Activated T-helper 1 cell treated with anti-CD3 and anti-CD28 coated beads, Interleukin-2, amount 50 U/mL, for 16 hours (primary cell): ENCODE measurements around the gene GPT2.
"Not testable (repeated sequence)": the region's sequence is repeated elsewhere in the genome, so short reads cannot be mapped to it uniquely, and the experiment has no call there.

Experiments
- DNase-seq, 2 donors: peaks; one replicate each; pipeline ENCODE4 v3.0.0-alpha.2; 2020; ENCODE audit warnings: low read depth in 1 of 2, low spot score in 1 of 2

Gene GPT2

DNA sequence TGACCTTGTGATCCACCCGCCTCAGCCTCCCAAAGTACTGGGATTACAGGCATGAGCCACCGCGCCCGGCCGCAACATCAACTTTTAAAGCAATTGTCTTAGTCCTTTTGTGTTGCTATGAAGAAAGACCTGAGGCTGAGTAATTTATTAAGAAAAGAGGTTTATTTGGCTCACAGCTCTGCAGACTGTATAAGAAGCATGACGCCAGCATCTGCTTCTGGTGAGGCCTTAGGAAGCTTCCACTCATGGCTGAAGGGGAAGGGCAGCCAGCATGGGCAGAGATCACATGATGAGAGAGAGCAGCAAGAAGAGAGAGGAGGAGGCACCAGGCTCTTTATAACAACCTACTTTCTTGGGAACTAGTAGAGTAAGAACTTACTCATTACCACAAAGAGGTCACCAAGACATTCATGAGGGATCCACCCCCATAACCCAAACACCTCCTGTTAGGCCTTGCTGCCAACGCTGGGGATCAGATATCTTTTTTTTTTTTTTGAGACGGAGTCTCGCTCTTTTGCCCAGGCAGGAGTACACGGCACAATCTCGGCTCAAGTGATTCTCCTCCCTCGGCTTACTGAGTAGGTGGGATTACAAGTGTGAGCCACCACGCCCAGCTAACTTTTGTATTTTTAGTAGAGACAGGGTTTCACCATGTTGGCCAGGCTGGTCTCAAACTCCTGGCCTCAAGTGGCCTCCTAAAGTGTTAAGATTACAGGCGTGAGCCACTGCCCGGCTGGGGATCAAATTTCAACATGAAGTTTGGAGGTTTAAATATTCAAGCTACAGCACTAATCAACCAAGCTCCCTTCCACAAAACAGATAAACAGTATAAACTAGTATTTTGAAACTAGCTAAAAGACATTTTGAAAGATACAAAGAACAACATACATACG, 21.4 kb upstream of the GPT2 start:
- no peak for DNase-seq

DNA sequence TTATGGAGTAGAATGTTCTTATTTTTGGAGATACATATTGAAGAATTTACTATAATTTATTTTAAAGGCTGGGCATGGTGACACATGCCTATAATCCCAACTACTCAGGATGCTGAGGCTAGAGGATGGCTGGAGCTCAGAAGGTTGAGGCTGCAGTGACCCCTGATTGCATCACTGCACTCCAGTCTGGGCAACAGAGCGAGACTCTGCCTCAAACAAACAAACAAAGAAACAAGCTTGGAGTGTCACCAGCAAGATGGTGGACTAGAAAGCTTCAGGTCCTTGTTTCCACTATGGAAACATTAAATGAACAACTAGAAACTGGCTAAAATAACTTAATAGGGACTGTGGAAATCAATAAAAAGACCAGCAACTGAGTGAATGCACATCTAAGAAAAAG, 17.9 kb upstream of the GPT2 start:
- DNase-seq: no peak

DNA sequence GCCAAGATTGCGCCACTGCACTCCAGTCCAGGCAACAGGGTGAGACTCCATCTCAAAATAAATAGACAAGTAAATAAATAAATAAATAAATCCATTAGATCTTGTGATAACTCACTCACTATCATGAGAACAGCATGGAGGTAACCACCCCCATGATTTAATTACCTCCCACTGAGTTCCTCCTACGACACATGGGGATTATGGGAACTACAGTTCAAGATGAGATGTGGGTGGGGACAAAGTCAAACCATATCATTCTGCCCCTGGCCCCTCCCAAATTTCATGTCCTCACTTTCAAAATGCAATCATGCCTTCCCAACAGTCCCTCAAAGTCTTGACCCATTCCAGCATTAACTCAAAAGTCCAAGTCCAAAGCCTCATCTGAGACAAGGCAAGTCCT, 16.7 kb upstream of the GPT2 start:
- not testable (repeated sequence) for DNase-seq

DNA sequence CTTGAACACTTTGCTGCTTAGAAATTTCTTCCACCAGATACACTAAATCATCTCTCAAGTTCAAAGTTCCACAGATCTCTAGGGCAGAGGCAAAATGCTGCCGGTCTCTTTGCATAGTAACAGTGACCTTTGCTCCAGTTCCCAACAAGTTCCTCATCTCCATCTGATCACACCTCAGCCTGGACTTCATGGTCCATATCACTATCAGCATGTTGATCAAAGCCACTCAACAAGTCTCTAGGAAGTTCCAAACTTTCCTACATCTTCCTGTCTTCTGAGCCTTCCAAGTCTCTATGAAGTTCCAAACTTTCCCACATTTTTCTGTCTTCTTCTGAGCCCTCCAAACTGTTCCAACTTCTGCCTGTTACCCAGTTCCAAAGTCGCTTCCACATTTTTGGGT, 15.3 kb upstream of the GPT2 start:
- DNase-seq: not testable (repeated sequence)

DNA sequence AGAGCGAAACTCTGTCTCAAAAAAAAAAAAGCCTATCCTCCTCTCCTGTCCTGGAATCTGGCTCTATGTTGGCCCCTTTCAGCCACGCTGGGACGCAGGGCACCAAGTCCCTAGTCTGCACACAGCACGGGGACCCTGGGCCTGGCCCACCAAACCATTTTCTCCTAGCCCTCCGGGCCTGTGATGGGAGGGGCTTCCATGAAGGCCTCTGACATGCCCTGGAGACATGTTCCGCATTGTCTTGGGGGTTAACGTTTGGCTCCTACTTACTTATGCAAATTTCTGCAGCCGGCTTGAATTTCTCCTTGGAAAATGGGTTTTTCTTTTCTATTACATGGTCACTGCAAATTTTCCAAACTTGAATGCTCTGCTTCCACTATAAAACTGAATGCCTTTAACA, 12.6 kb upstream of the GPT2 start:
- DNase-seq: no peak

DNA sequence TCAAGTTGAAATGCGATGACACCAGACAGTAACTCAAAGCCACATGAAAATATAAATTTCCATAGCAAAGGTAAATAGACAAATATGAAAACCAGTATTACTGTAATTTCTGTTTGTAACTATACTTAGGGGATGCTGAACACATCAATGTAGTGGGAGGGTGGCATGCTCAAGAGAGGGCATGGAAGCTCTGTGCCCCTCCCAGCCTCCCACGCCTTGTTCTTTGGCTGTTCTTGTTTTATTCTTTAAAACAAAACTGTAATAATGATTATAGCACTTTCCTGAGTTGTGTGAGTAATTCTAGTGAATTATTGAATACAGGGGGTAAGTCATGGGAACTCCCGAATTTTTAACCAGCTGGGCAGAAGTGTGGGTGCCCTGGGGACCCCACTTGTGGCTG, 11.0 kb upstream of the GPT2 start:
- no peak for DNase-seq

DNA sequence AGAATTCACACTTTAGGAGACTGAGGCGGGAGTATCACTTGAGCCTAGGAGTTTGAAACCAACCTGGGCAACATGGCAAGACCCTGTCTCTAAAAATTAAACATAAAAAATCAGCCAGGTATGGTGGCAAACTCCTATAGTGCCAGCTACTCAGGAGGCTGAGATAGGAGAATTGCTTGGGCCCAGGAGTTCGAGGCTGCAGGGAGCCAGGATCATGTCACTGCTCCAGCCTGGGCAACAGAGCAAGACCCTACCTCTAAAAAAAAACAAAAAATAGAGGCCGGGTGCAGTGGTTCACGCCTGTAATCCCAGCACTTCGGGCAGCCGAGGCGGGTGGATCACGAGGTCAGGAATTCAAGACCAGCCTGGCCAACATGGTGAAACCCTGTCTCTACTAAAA, 8.9 kb upstream of the GPT2 start:
- DNase-seq: no peak

DNA sequence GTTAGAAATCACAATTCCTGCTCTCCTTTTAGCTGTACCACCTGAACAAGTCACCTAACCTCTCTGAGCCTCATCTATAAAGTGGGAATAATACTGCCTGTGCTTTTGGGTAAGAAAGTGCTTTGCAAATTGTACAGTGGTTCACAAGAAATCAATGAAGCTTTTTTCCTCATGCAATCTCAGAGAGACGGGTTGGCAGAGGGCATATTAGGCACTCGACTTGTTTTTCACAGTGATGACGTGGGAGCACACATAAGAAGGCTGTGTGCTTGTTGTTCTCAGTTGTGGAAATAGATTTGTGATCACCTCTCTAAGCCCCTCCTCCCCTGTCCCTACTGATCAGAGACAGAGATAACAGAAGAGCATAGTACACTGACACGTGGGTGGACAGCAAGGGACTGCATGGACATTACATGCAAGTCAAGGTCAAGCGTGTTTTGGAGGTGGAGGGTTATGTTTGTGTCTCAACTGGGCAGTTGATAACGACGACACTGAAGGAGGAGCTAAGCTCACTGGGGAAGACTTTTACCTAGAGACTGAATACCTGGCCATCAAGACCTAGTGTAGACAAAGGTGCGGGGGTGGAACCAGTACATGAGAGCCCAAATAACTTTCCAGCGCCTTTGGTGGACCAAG, 1.7 kb upstream of the GPT2 start:
- DNase-seq: no peak

DNA sequence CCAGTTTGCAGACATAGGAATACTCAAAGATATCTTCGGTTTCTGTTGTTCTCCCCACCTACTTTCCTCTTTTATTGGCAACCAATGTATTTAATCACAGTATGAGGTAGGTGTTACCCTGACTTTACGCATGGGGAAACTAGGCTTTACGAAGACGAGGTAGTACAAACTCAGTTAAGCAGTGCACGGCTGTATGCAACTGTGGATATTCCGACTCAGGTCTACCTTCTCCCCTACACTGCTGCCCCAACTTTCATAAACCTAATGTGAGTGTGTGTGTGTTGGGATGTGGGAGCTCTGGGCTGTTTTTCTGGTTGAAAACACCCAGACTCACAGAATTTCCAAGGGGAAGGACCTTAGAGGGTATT, 1.2 kb upstream of the GPT2 start:
- no peak for DNase-seq

DNA sequence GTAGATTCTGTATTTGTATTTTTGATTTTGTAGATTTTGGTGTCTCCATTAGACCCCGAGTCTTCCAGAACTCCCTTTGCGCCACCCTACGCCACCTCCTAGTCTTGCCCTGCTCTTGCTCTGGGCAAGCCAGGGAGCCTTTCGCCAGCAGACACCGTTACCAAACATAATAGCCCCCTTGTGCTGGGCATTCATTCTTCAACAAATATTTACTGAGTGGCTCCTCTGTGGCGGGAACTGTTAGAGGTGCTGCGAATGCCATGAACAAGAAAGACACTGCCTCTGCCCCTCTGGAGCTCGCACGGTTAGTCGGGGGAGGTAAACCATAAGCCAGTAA, 841 bp upstream of the GPT2 start:
- no peak for DNase-seq

DNA sequence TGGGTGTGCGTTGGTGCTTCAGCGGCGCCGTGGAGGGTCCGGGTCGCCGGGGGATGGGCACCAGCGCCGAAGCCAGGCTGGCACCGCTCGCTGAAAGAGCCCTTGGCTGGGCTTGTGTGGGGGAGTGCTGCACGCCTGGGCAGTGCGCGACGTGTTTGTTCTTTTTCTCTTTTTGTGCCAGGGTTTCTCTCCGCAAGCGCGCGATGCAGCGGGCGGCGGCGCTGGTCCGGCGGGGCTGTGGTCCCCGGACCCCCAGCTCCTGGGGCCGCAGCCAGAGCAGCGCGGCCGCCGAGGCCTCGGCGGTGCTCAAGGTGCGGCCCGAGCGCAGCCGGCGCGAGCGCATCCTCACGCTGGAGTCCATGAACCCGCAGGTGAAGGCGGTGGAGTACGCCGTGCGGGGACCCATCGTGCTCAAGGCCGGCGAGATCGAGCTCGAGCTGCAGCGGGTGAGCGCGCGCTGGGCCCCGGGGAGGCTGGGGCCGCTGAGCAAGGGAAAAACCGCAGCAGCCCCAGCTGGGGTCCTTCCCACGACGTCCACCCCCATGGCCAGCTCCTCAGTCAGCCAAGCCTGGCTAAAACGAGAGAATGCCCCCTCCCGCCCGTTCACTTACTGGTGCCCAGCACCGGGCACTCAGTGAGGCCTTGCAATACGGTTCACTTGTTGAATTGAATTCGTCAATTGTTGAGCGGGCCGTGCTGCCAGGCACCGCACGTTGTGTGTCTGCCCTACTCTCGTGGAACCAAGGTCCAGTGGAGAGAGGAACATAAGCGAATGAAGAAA, 541 bp downstream of the GPT2 start:
- DNase-seq: no peak

DNA sequence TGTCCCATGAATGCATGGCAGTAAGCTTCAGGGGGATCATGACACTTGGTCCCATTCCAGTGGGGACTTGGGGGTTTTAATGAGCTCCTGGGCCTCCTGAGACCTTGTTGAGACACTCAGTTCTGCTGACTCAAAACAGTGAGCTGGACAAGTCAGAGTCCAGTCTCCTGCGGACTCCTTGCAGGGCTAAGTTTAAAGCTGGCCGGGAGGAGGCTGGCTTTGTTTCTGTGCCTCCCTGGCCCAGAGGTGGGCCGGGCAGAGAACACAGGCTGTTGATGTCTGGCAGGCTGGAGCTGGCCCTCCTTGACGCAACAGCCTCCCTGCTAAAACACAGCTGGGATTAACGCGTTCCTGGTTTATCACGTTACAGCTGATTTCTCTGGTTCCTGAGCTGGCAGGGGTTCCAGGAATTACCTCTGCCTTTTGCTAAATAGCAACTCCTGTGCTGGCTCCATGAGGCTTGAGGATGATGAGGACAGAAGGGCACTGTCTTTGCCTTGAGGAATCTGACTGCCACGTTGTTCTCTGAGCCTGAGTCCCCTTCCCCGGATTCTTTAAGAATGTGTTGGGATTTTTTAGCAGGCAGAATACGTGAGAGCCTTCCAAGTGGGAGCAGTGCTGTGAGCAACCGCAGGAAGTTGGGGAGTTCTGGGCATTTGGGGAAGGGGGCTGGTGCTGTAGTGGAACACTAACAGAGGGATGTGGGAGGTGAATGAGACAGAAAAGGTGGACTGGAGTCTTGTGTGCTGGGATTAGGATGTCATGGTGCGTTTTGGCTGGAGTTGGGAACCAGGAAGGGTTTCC, 2.0 kb downstream of the GPT2 start:
- no peak for DNase-seq

DNA sequence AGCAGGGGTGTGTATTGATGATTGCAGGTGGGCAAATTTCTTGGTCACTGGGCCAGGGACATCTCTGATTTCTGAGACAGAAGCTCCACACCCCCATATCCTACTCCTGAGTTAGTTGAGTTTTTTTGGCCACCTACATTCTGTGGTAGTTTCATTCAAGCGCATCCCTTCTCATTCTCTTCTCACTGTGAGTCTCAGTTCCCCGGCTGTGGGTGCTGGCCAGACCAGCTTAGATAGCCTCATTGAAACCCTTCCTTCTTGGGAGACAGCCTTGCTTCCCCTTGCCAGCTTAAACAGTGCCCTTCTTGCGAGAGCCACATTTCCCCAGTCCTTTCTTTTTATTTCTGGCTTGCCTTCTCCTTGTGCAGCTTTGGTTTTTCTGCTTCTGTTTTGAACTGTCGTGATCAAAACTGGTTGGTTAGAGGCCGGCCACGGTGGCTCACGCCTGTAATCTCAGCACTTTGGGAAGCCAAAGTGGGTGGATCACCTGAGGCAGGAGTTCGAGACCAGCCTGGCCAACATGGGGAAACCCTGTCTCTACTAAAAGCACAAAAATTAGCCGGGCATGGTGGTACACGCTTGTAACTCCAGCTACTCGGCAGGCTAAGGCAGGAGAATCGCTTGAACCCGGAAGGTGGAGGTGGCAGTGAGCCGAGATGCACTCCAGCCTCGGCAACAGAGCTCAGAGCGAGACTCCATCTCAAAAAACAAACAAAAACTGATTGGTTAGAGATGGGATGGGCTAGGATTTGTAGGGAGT, 2.8 kb downstream of the GPT2 start:
- DNase-seq: no peak

DNA sequence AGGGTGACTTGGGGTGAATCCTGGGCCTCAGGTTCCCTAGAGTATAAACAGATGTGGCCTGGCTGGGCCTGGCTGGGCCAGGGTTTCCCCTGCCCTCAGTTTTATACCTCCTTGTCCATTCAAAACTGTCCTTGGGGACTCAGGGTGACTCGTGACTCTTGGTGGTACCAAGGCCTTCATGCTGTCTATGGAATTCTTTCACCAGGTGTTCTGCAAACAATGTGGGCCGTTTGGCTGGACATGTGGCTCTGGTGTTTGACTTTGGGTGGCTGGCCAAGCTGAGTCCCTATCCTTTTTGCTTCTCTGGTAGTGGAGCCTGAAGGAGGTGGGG, 3.3 kb downstream of the GPT2 start:
- no peak for DNase-seq

DNA sequence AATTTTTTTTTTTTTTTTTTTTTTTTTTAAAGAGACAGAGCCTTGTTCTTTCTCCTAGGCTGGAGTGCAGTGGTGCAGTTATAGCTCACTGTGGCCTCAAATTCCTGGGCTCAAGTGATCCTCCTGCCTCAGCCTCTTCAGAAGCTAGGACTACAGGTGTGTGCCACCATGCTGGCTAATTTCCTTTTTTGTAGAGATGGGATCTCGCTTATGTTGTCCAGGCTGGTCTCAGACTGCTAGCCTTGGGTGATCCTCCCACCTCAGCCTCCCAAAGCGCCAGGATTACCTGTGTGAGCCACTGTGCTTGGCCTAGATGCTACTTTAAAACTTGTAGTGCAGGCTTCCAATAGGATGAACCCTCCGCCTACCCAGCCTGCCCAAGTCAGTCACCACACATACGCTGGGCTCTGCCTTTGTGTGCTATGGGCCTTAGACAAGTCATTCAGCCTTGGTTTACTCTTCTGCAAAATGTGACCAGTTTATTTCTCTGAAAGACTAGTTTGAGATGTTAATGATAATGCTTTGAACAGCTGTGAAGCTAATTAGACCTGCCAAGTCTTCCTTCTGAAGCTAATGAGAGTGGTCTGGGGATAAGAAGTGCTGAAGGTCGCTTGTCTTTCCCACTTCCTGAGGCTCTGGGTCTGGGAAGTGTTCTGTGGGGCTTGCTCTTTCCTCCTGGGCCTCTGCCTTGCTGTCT, 5.2 kb downstream of the GPT2 start:
- no peak for DNase-seq

DNA sequence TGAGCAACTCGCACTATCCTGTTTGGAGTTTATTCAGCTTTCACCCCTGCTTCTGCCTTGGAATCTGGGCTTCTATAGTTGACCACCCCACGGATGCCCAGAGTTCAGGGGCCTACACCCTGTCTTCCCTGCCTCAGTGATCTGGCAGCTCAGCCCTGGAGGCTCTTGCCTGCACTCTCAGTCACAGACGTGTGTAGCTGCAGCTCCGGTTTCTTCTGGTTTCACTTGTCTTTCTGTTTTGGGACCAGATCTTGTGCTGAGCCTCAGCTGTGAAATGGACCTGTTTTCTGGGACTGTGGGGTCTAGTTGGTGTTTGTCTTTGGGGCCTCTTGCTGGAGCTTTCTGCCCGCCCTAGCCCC, 5.8 kb downstream of the GPT2 start:
- DNase-seq: no peak

DNA sequence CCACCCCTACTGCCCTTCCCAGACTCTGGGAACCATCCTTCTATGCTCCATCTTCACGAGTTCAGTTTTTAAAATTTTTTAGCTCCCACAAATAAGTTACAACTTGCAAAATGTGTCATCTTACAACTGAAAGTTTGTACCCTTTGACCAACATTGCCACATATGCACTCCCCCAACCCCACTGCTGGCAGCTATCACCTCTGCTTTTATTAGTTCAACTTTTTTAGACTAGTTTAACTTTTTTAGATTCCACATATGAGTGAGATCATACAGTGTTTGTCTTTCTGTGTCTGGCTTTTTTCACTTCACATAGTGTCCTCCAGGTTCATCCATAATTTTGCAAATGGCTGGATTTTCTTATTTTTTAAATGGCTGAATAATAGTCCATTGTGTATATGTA, 7.7 kb downstream of the GPT2 start:
- DNase-seq: no peak

DNA sequence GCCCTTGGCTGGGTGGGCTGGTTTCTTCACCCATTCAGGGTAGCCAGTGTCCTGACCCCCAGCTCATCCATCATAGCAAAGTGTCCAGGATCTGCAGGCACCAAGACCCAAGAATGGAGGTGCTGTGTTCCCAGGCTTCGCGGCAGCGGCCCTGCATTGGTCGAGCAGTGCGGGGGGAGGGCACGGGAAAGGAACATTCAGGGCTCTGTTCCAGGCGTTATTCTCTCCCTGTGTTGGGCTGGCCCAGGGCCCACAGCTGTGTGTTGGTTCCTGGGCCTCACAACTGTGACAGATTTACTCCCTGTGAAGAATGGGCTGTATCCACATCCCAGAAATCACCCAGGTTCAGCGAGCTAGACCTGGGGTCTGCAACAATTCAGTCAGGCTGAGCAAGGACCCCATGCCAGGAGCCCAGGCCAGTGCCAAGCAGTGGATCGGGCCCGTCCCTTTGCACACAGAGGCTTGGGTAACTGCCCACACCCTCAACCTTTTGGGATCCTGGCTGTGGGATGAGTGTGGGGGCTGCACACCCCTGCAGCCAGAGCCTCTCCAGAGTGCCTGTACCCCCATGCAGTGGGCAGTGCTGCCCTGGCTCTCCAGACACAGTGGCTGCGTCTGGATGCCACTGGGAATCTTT, 10.0 kb downstream of the GPT2 start:
- DNase-seq: no peak

DNA sequence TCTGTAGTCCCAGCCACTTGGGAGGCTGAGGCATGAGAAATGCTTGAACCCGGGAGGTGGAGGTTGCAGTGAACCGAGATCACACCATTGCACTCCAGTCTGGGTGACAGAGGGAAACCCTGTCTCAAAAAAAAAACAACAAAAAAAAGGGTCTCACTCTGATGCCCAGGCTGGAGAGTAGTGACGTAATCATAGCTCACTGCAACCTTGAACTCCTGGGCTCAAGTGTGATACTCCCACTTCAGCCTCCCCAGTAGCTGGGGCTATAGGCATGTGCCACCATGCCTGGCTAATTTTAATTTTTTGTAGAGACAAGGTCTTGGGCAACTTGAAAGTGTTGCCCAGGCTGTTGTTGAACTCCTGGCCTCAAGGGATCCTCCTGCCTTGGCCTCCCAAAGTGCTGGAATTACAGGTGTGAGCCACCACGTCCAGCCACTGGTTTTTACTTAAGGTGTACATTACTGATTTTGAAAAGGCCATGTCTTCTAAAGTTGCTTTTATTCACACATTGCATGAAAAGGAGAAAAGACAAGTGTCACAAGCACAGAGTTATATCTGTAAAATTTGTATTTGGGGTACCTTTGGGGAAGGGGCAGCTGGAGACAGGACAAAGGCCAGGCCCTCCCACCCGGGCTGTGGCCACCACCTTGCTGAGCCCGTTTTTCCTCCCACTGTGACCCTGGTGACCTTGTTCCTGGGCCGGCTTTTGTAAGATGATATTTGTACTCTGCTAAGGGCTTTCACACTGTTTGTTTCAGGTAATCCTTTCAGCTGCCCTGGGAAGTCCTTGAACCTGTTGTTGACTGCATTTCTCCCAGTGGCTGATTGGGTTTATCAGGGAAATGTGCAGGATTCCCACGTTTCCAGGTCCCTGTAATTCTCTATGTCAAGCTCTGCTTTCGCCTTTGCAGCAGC, 11.5 kb downstream of the GPT2 start:
- DNase-seq: no peak
